HCT116 (cell line): ENCODE measurements around the gene HS6ST1. TPM values are rescaled to one million over a fixed set of nuclear protein-coding genes. Genes with fewer than 3 reads are reported as not detected.

Experiments
- ATAC-seq: fragments of 200-7000 bp; cut with Tn5 transposase; 2 replicates; pipeline ENCODE4 v1.9.1; 2020; ENCODE audit warnings: mild to moderate bottlenecking, moderate library complexity
- BruUV-seq: library from RNA; stranded (reverse); fragments of 400-500 nt; replicated peaks from 2 replicates; lab custom pipeline; 2021; lab: Mats Ljungman, UMichigan
- CTCF ChIA-PET: fragments of 300-600 bp; sonication (Branson Sonifier 250); formaldehyde crosslinking; loops from one replicate; lab custom pipeline; 2021; ENCODE audit warnings: antibody characterized with exemption; lab: Charles Lee
- POLR2A ChIA-PET: fragments of 300-600, 350-600 bp; sonication (Branson Sonifier 250); formaldehyde crosslinking; loops from one replicate; lab custom pipeline; 2021; ENCODE audit warnings: antibody characterized with exemption; lab: Charles Lee
- RAD21 ChIA-PET, 2 experiments: fragments of 300-600 bp; sonication (Branson Sonifier 250); formaldehyde crosslinking; loops; one replicate each; lab custom pipeline; 2023; ENCODE audit warnings: low total read pairs in 2 of 2; ENCODE audit not compliant: uncharacterized antibody in 2 of 2, unreplicated experiment in 2 of 2, low non-redundant PET in 1 of 2; lab: Charles Lee
- DNase-seq: peaks from one replicate; pipeline ENCODE4 v3.0.0-alpha.2; 2010; ENCODE audit warnings: low read depth, low spot score
- H2AFZ ChIP-seq: fragments of 200-600 bp; shearing (Covaris generic), sonication (generic); 2 replicates; pipeline ENCODE4 v1.6.1; 2017; ENCODE audit warnings: low read depth, mixed run types, mixed read lengths, antibody characterized with exemption, low read length; ENCODE audit not compliant: poor library complexity, severe bottlenecking
- H3K27ac ChIP-seq: 2 replicates; pipeline ENCODE4 v1.5.1; 2012; ENCODE audit warnings: low read depth, low read length
- H3K27me3 ChIP-seq: fragments of 200-600 bp; sonication (generic); 2 replicates; pipeline ENCODE4 v1.6.1; 2016; ENCODE audit warnings: mixed run types, low read length, mixed read lengths; ENCODE audit not compliant: insufficient read depth
- H3K36me3 ChIP-seq, 2 experiments: fragments of 200-500 bp in 1 of 2; fragments of 200-600 bp in 1 of 2; sonication (Bioruptor generic) in 1 of 2; sonication (generic) in 1 of 2; 2 replicates each; pipeline versions ENCODE4 v1.5.1 to v1.6.1; 2014 to 2016; ENCODE audit warnings: low read length in 2 of 2, inconsistent platforms in 1 of 2, mixed read lengths in 1 of 2, mixed run types in 1 of 2; ENCODE audit not compliant: insufficient read depth in 2 of 2, control insufficient read depth in 1 of 2
- H3K4me1 ChIP-seq, 2 experiments: fragments of 200-600 bp in 1 of 2; sonication (generic) in 1 of 2; 2 replicates each; pipeline versions ENCODE4 v1.5.1 to v1.6.1; 2012 to 2017; ENCODE audit warnings: low read length in 2 of 2, inconsistent platforms in 1 of 2, mild to moderate bottlenecking in 1 of 2, mixed read lengths in 1 of 2, mixed run types in 1 of 2, moderate library complexity in 1 of 2; ENCODE audit not compliant: insufficient read depth in 2 of 2, control insufficient read depth in 1 of 2
- H3K4me2 ChIP-seq: fragments of 200-600 bp; sonication (generic); 2 replicates; pipeline ENCODE4 v1.6.1; 2017; ENCODE audit warnings: mixed run types, low read length, mixed read lengths
- H3K4me3 ChIP-seq, 2 experiments: fragments of 200-600 bp in 1 of 2; sonication (generic) in 1 of 2; replicated peaks in 1 of 2; 2 replicates each; pipeline ENCODE4 v1.5.1; 2011 to 2016; ENCODE audit warnings: low read length in 2 of 2, control low read depth in 1 of 2, low read depth in 1 of 2, mild to moderate bottlenecking in 1 of 2, mixed read lengths in 1 of 2, mixed run types in 1 of 2
- H3K79me2 ChIP-seq: fragments of 200-600 bp; sonication (generic); 2 replicates; pipeline ENCODE4 v1.6.1; 2017; ENCODE audit warnings: mild to moderate bottlenecking, mixed run types, low read length, moderate library complexity, mixed read lengths; ENCODE audit not compliant: insufficient read depth
- H3K9ac ChIP-seq: fragments of 200-600 bp; sonication (generic); 2 replicates; pipeline ENCODE4 v1.6.1; 2016; ENCODE audit warnings: low read length, mixed read lengths
- H3K9me2 ChIP-seq: fragments of 200-600 bp; sonication (generic), shearing (Covaris generic); 2 replicates; pipeline ENCODE4 v1.6.1; 2017; ENCODE audit warnings: mixed run types, mild to moderate bottlenecking, moderate library complexity; ENCODE audit not compliant: insufficient read depth
- H3K9me3 ChIP-seq, 2 experiments: fragments of 200-500 bp in 1 of 2; fragments of 200-600 bp in 1 of 2; sonication (Bioruptor generic) in 1 of 2; sonication (generic) in 1 of 2; 2 replicates each; pipeline ENCODE4 v1.6.1; 2014 to 2017; ENCODE audit warnings: low read length in 2 of 2, mixed read lengths in 2 of 2, inconsistent platforms in 1 of 2, low read depth in 1 of 2, mild to moderate bottlenecking in 1 of 2, mixed run types in 1 of 2, moderate library complexity in 1 of 2; ENCODE audit not compliant: control insufficient read depth in 1 of 2, insufficient read depth in 1 of 2
- H4K20me1 ChIP-seq: fragments of 200-600 bp; sonication (generic), shearing (Covaris generic); 2 replicates; pipeline ENCODE4 v1.6.1; 2017; ENCODE audit warnings: mixed run types, mild to moderate bottlenecking, moderate library complexity; ENCODE audit not compliant: insufficient read depth
- CBX3 ChIP-seq: IDR thresholded peaks from 2 replicates; pipeline ENCODE4 v1.6.1; 2012; ENCODE audit warnings: low read depth
- EGR1 ChIP-seq: IDR thresholded peaks from 2 replicates; pipeline ENCODE4 v1.6.1; 2012; ENCODE audit warnings: low read depth
- ELF1 ChIP-seq: IDR thresholded peaks from 2 replicates; pipeline ENCODE4 v1.6.1; 2012; ENCODE audit warnings: low read depth, borderline replicate concordance
- RAD21 ChIP-seq: IDR thresholded peaks from 2 replicates; pipeline ENCODE4 v1.6.1; 2012; ENCODE audit warnings: low read depth, mild to moderate bottlenecking
- SIN3A ChIP-seq: IDR thresholded peaks from 2 replicates; pipeline ENCODE4 v1.6.1; 2012; ENCODE audit warnings: low read depth
- SP1 ChIP-seq: IDR thresholded peaks from 2 replicates; pipeline ENCODE4 v1.6.1; 2012; ENCODE audit warnings: low read depth
- TCF7L2 ChIP-seq: IDR thresholded peaks from 2 replicates; pipeline ENCODE4 v1.7.0; 2011; ENCODE audit warnings: borderline replicate concordance, inconsistent platforms; ENCODE audit not compliant: insufficient read depth, insufficient read length; ENCODE audit errors: extremely low read depth
- YY1 ChIP-seq: IDR thresholded peaks from 2 replicates; pipeline ENCODE4 v1.6.1; 2011; ENCODE audit warnings: low read length, low read depth, moderate library complexity, mild to moderate bottlenecking; ENCODE audit not compliant: insufficient replicate concordance; ENCODE audit errors: extremely low read depth
- ZNF274 ChIP-seq: fragments of 200-500 bp; sonication (Bioruptor generic); IDR thresholded peaks from 2 replicates; pipeline ENCODE4 v1.6.1; 2014; ENCODE audit warnings: mild to moderate bottlenecking, low read depth, low read length, inconsistent platforms
- intact Hi-C: fragments of 100-400 bp; cut with micrococcal nuclease; formaldehyde crosslinking; loops from 2 replicates; pipeline ENCODE4 v1.10.0; 2022
- total RNA-seq: library from RNA; stranded (reverse); gene quantifications from one replicate; pipeline ENCODE4 v1.2.1, GENCODE V29; 2021; ENCODE audit not compliant: unreplicated experiment

Gene HS6ST1
- total RNA-seq, 1 experiment from 2014 or later = 35.0 TPM

DNA sequence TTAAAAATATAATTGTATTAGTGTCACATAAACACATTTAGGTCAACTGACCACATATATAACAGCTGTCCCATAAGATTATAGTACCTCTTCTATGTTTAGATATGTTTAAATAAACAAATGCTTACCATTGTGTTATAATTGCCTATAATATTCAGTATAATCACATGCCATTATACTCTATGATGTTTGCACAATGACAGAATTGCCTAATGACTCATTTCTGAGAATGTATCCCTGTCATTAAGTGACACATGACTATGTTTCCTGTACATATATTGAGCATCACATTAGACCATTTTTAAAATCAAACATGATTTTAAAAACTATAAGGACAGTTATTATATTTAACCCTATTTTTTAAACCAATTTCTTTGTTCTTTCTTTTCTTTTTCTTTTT is 89.8 kb downstream of the HS6ST1 start:
- ChIA-PET POLR2A (no interaction called here), CTCF (no interaction called here), RAD21 (no interaction called here)
- H3K27me3 ChIP-seq = no peaks in the 10 kb centered on the region
- H3K4me2 ChIP-seq = no peak overlapping the region
- no peak overlapping the region for H3K9ac ChIP-seq
- no TSS peak for BruUV-seq
- no peaks in the 10 kb centered on the region for H4K20me1 ChIP-seq
- no peaks in the 10 kb centered on the region for H3K9me2 ChIP-seq
- H3K27ac ChIP-seq = no peak overlapping the region
- no peak overlapping the region for H3K4me3 ChIP-seq
- H3K79me2 ChIP-seq = no peaks in the 10 kb centered on the region
- no peaks in the 10 kb centered on the region for H3K9me3 ChIP-seq
- H3K4me1 ChIP-seq = peaks cover 3 to 8% of the 10 kb centered on the region in 2 experiments; a peak in 3 of 4 replicates
- H3K36me3 ChIP-seq = no peaks in the 10 kb centered on the region
- intact Hi-C loops = no loop called here
- TF ChIP-seq ZNF274 = no peak
- no peak for TF ChIP-seq RAD21
- no peak for TF ChIP-seq SIN3A
- no peak for TF ChIP-seq YY1
- no peak for TF ChIP-seq ELF1
- ATAC-seq = no peak
- no peak for DNase-seq
- H2AFZ ChIP-seq = no peak overlapping the region

DNA sequence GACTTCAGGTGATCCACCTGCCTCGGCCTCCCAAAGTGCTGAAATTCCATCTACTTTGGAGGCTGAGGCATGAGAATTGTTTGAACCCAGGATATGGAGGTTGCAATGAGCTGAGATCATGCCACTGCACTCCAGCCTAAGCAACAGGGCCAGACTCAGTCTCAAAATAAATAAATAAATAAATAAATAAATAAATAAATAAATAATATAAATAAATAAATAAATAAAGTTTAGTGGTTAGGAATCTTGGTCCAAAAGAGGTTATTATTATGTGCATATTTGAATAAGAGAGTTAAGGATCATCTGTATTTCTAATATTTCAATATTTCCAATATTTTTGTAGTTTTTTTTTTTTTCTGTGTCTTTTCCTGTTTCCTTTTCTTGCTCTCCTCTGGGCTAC is 90.8 kb downstream of the HS6ST1 start:
- CTCF ChIA-PET = no interaction called here

More for the DNA sequence above, 90.8 kb downstream of the HS6ST1 start:
- ChIA-PET POLR2A (no interaction called here), RAD21 (no interaction called here)
- Histone ChIP-seq H3K27me3 (no peaks in the 10 kb centered on the region), H3K4me2 (no peak overlapping the region), H3K79me2 (no peaks in the 10 kb centered on the region), H3K36me3 (no peaks in the 10 kb centered on the region), H3K9ac (no peak overlapping the region), H3K4me1 (no peaks in the 10 kb centered on the region), H3K9me2 (no peaks in the 10 kb centered on the region), H2AFZ (no peak overlapping the region), H4K20me1 (no peaks in the 10 kb centered on the region), H3K27ac (no peak overlapping the region), H3K4me3 (no peak overlapping the region), H3K9me3 (no peaks in the 10 kb centered on the region)
- DNase-seq (no peak), ATAC-seq (no peak)
- intact Hi-C loops = no loop called here
- TF ChIP-seq SP1 (no peak), EGR1 (no peak), CBX3 (no peak), TCF7L2 (no peak), RAD21 (no peak)
- no TSS peak for BruUV-seq
